ENCODE results near the gene SYK.

The SYK gene

DNA sequence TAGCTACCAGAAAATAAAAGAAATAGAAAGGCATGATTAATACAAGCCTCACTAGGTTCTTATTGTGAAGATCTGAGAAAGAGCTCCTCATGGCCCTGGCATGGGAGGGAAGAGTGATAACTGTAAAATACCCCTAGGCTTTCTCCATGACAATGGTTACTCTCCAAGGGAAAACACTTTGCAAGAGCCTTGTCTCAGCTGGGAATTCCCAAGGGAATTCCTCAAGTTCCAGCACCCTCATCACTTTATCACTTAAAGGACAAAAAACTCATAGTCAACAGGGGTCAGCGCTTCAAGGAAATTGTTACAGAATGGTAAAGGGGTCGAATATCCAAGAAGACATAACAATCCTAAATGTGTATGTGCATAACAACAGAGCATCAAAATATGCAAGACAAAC, 21.2 kb downstream of the SYK start:
- peaks cover 4% of the 10 kb centered on the region; the same call in 1 of the 2 replicates for H3K4me1 ChIP-seq (ENCODE audit: insufficient read depth, low read length)
- H3K9me3 ChIP-seq (ENCODE audit: control insufficient read depth, insufficient read depth, low read length) = peaks cover 9% of the 10 kb centered on the region; the same call in 1 of the 2 replicates
- H3K9ac ChIP-seq (ENCODE audit: low read depth, low read length) = no peak overlapping the region
- H3K36me3 ChIP-seq (ENCODE audit: insufficient read depth, low read length) = no peaks in the 10 kb centered on the region

- no peak overlapping the region for H3K9ac ChIP-seq (ENCODE audit: low read depth, low read length)
- peaks cover 9% of the 10 kb centered on the region; the same call in 1 of the 2 replicates for H3K9me3 ChIP-seq (ENCODE audit: control insufficient read depth, insufficient read depth, low read length)
- H3K4me1 ChIP-seq (ENCODE audit: insufficient read depth, low read length) = peaks cover 4% of the 10 kb centered on the region; the same call in 1 of the 2 replicates
- H3K36me3 ChIP-seq (ENCODE audit: insufficient read depth, low read length) = no peaks in the 10 kb centered on the region
Observed at GRCh38 chr9:90825586-90825985, 24.0 kb downstream of the SYK start.

- Histone ChIP-seq H3K4me1 (ENCODE audit: insufficient read depth, low read length) (peaks cover 4% of the 10 kb centered on the region; the same call in 1 of the 2 replicates), H3K9me3 (ENCODE audit: control insufficient read depth, insufficient read depth, low read length) (peaks cover 9% of the 10 kb centered on the region; the same call in 1 of the 2 replicates), H3K9ac (ENCODE audit: low read depth, low read length) (no peak overlapping the region), H3K36me3 (ENCODE audit: insufficient read depth, low read length) (no peaks in the 10 kb centered on the region)
Observed at GRCh38 chr9:90826326-90827020, 24.9 kb downstream of the SYK start.

- H3K4me1 ChIP-seq (ENCODE audit: insufficient read depth, low read length) = peaks cover 4% of the 10 kb centered on the region; the same call in 1 of the 2 replicates
- no peak overlapping the region for H3K9ac ChIP-seq (ENCODE audit: low read depth, low read length)
- H3K36me3 ChIP-seq (ENCODE audit: insufficient read depth, low read length) = no peaks in the 10 kb centered on the region
- H3K9me3 ChIP-seq (ENCODE audit: control insufficient read depth, insufficient read depth, low read length) = peaks cover 9% of the 10 kb centered on the region; the same call in 1 of the 2 replicates
Observed at GRCh38 chr9:90827181-90827871, 25.7 kb downstream of the SYK start.

DNA sequence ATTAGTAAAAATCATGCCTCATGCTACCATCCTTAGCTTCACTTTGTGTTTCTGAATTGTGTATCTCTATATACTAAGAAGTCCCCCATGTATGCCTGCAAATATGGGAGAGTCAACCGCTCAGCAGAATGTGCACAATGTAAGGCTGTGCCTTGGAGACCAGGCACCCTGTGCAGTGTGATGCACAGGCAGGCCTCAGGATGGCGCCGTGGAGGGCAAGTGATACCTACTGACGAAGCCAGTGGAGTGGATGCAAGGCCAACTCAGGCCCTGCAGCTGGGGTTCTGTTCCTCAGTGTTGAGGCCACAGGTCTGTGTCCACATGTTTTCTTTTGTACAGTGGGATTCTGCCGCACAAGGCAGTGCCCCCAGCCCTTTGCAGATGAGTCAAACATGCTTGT, 28.4 kb downstream of the SYK start:
- H3K9ac ChIP-seq (ENCODE audit: low read depth, low read length) = no peak overlapping the region
- H3K4me1 ChIP-seq (ENCODE audit: insufficient read depth, low read length) = no peaks in the 10 kb centered on the region
- H3K9me3 ChIP-seq (ENCODE audit: control insufficient read depth, insufficient read depth, low read length) = no peaks in the 10 kb centered on the region
- H3K36me3 ChIP-seq (ENCODE audit: insufficient read depth, low read length) = no peaks in the 10 kb centered on the region

- Histone ChIP-seq H3K36me3 (ENCODE audit: insufficient read depth, low read length) (no peaks in the 10 kb centered on the region), H3K9ac (ENCODE audit: low read depth, low read length) (no peak overlapping the region), H3K9me3 (ENCODE audit: control insufficient read depth, insufficient read depth, low read length) (no peaks in the 10 kb centered on the region), H3K4me1 (ENCODE audit: insufficient read depth, low read length) (no peaks in the 10 kb centered on the region)
Observed at GRCh38 chr9:90830977-90831376, 29.4 kb downstream of the SYK start.

DNA sequence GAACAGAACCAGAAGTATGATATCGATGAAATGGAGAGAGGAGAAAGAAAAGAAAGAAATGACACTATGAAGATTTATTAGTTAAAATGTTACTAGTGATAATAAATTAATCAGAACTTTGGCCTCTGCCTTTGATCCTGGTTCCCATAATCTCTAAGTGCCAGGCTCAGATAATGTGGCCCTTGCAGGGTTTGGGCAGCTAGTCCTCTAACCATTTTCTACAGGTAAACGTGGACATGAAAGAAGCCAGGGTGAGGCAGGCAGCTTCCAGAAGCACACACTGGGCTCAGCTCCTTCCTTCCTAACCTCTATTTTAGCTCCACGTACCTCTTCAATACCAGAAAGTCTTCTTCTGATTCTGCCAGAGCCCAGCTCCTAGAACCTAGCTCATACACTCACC, 30.6 kb downstream of the SYK start:
- no peaks in the 10 kb centered on the region for H3K9me3 ChIP-seq (ENCODE audit: control insufficient read depth, insufficient read depth, low read length)
- no peak overlapping the region for H3K9ac ChIP-seq (ENCODE audit: low read depth, low read length)
- H3K4me1 ChIP-seq (ENCODE audit: insufficient read depth, low read length) = no peaks in the 10 kb centered on the region
- H3K36me3 ChIP-seq (ENCODE audit: insufficient read depth, low read length) = no peaks in the 10 kb centered on the region

GRCh38 chr9:90834828-90835595, 33.4 kb downstream of the SYK start:
- Histone ChIP-seq H3K4me1 (ENCODE audit: insufficient read depth, low read length) (no peaks in the 10 kb centered on the region), H3K9ac (ENCODE audit: low read depth, low read length) (no peak overlapping the region), H3K9me3 (ENCODE audit: control insufficient read depth, insufficient read depth, low read length) (no peaks in the 10 kb centered on the region), H3K36me3 (ENCODE audit: insufficient read depth, low read length) (no peaks in the 10 kb centered on the region)

GRCh38 chr9:90836411-90837080, 34.9 kb downstream of the SYK start:
- H3K36me3 ChIP-seq (ENCODE audit: insufficient read depth, low read length) = no peaks in the 10 kb centered on the region
- H3K9me3 ChIP-seq (ENCODE audit: control insufficient read depth, insufficient read depth, low read length) = no peaks in the 10 kb centered on the region
- no peaks in the 10 kb centered on the region for H3K4me1 ChIP-seq (ENCODE audit: insufficient read depth, low read length)
- H3K9ac ChIP-seq (ENCODE audit: low read depth, low read length) = no peak overlapping the region

DNA sequence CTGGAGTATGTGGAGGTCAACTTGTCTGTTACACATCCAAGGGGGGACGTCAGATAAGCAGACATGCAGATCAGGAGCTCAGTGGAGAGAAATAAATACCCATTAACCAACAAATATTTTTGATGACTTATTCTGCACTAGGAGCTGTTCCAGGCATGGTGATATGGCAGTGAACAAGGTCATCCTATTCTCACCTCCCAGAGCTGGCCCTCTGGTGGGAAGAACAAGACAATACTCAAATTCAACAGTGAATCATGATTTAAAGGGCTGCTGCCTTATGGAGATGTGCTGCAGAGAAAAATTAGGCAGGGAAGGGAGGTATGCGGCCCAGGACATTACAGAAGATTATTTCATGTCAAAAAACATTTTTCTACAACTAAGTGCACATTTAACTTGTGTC, 36.5 kb downstream of the SYK start:
- Histone ChIP-seq H3K9me3 (ENCODE audit: control insufficient read depth, insufficient read depth, low read length) (no peaks in the 10 kb centered on the region), H3K4me1 (ENCODE audit: insufficient read depth, low read length) (no peaks in the 10 kb centered on the region), H3K9ac (ENCODE audit: low read depth, low read length) (no peak overlapping the region), H3K36me3 (ENCODE audit: insufficient read depth, low read length) (no peaks in the 10 kb centered on the region)

DNA sequence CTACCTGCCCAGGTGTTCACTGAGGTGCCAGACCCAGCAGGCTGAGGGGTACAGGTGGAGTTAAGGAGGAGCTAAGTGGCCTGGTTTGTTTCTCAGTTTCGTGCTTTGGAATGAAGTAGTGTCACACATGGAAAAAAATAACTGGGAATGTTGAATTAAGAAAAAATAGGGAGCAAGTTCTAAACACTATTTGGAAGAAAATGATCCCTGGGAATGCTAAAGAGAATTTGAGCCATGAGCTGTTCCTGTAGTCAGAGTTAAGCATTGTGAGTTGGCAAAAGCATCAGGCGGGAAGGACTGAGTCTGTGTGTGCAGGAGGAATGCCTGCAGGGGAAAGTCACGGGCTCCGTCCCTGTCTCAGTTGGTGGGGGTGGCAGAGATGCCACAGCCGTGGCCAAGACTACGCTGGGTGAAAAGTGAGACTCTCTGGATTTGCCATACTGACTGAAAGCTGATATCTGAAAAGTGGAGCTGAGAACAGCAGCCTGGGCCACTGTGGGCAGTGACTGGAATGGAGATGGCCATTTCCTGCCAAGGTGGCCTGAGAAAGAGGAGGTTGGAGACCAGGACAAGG, 37.0 kb downstream of the SYK start:
- Histone ChIP-seq H3K4me1 (ENCODE audit: insufficient read depth, low read length) (no peaks in the 10 kb centered on the region), H3K36me3 (ENCODE audit: insufficient read depth, low read length) (no peaks in the 10 kb centered on the region), H3K9me3 (ENCODE audit: control insufficient read depth, insufficient read depth, low read length) (no peaks in the 10 kb centered on the region), H3K9ac (ENCODE audit: low read depth, low read length) (no peak overlapping the region)

- Histone ChIP-seq H3K9me3 (ENCODE audit: control insufficient read depth, insufficient read depth, low read length) (no peaks in the 10 kb centered on the region), H3K4me1 (ENCODE audit: insufficient read depth, low read length) (no peaks in the 10 kb centered on the region), H3K36me3 (ENCODE audit: insufficient read depth, low read length) (no peaks in the 10 kb centered on the region), H3K9ac (ENCODE audit: low read depth, low read length) (no peak overlapping the region)
Observed at GRCh38 chr9:90839183-90839728, 37.6 kb downstream of the SYK start.

GRCh38 chr9:90840696-90841095, 39.1 kb downstream of the SYK start:
- Histone ChIP-seq H3K9ac (ENCODE audit: low read depth, low read length) (no peak overlapping the region), H3K9me3 (ENCODE audit: control insufficient read depth, insufficient read depth, low read length) (no peaks in the 10 kb centered on the region), H3K4me1 (ENCODE audit: insufficient read depth, low read length) (no peaks in the 10 kb centered on the region), H3K36me3 (ENCODE audit: insufficient read depth, low read length) (no peaks in the 10 kb centered on the region)

GRCh38 chr9:90841213-90841612, 39.6 kb downstream of the SYK start:
- H3K9me3 ChIP-seq (ENCODE audit: control insufficient read depth, insufficient read depth, low read length) = no peaks in the 10 kb centered on the region
- no peaks in the 10 kb centered on the region for H3K4me1 ChIP-seq (ENCODE audit: insufficient read depth, low read length)
- no peak overlapping the region for H3K9ac ChIP-seq (ENCODE audit: low read depth, low read length)
- no peaks in the 10 kb centered on the region for H3K36me3 ChIP-seq (ENCODE audit: insufficient read depth, low read length)

Measured in ES-I3 (cell line).